Inflammatory macrophage (primary cell): ENCODE measurements around the gene EP400.

Source experiments
- DNase-seq, 2 donors: peaks; one replicate each; pipeline ENCODE4 v3.0.0-alpha.2; 2020 to 2022

The EP400 gene

GRCh38 chr12:132125736-132126135, 176.0 kb downstream of the EP400 start:
- no peak for DNase-seq

- DNase-seq, result no peak
Measured at GRCh38 chr12:132127041-132127440, 177.3 kb downstream of the EP400 start.

- DNase-seq, result no peak
Measured at GRCh38 chr12:132129007-132129406, 179.3 kb downstream of the EP400 start.

- no peak for DNase-seq
Measured at GRCh38 chr12:132130690-132131089, 180.9 kb downstream of the EP400 start.
